Measurements from ENCODE around the gene OR10H1. TPM values are rescaled to one million over a fixed set of nuclear protein-coding genes. Genes with fewer than 3 reads are reported as not detected.

Gene OR10H1
- polyA plus RNA-seq, 3 donors, result not detected

DNA sequence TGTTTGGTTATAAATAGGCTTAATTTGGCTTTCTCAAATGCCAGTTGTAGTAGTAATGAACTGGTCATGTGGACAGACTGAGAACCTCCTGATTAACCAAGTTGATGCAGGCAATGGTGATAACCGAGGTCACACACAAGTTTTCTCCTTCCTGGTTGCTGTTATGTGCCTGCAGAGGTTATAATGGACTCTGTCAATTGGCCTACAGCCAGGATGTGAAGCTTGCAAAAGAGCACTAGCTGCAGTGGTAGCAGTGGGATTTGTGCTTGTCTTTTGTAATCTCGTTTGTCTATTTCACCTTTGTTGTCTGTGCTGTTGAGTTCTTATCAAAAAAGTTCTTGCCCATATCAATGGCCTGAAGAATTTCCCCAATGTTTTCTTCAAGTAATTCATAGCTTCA, 57.1 kb downstream of the OR10H1 start:
- Histone ChIP-seq H3K36me3 (replicated peaks in 1 of 2; ENCODE audit: control insufficient read depth in 1 of 2, insufficient read depth in 2 of 2, low read length in 2 of 2) (no peaks in the 10 kb centered on the region), H3K4me2 (replicated peaks; ENCODE audit: extremely low read depth, low read length, poor library complexity, severe bottlenecking) (no peak overlapping the region), H3K9ac (ENCODE audit: insufficient read depth, low read length, poor library complexity, severe bottlenecking) (no peak overlapping the region), H3K27ac (ENCODE audit: low read depth in 1 of 2, low read length in 2 of 2) (no peak overlapping the region), H3K4me1 (ENCODE audit: control insufficient read depth in 1 of 2, insufficient read depth in 2 of 2, low read length in 2 of 2) (no peaks in the 10 kb centered on the region), H3K4me3 (replicated peaks in 1 of 3; ENCODE audit: low read depth in 2 of 3, low read length in 3 of 3) (no peak overlapping the region), H3K79me2 (ENCODE audit: insufficient read depth, low read length) (no peaks in the 10 kb centered on the region), H3K9me3 (replicated peaks in 1 of 2; ENCODE audit: control insufficient read depth in 1 of 2, insufficient read depth in 1 of 2, low read length in 2 of 2) (no peaks in the 10 kb centered on the region), H2AFZ (ENCODE audit: insufficient read depth, low read depth, low read length, poor library complexity, severe bottlenecking) (no peak overlapping the region), H3K27me3 (ENCODE audit: control insufficient read depth in 2 of 2, insufficient read depth in 2 of 2, low read length in 2 of 2) (peaks cover 4 to 40% of the 10 kb centered on the region in 2 donors), H4K20me1 (ENCODE audit: insufficient read depth, low read length) (no peaks in the 10 kb centered on the region)
- Mint-ChIP-seq H3K36me3 (no peaks in the 10 kb centered on the region), H3K27me3 (ENCODE audit: low read depth in 3 of 3) (peaks cover 30 to 60% (median 43%) of the 10 kb centered on the region in 3 donors), H3K4me3 (no peak overlapping the region), H3K27ac (no peak overlapping the region), H3K9me3 (peaks cover 0 to 4% (median 0%) of the 10 kb centered on the region in 7 donors), H3K4me1 (no peaks in the 10 kb centered on the region)
- 42% methylated on average over 2 of the region's 2 CpGs for WGBS (ENCODE audit: insufficient coverage)
- intact Hi-C loops (cut with micrococcal nuclease), result no loop called here
- TF ChIP-seq, protein P1, sequence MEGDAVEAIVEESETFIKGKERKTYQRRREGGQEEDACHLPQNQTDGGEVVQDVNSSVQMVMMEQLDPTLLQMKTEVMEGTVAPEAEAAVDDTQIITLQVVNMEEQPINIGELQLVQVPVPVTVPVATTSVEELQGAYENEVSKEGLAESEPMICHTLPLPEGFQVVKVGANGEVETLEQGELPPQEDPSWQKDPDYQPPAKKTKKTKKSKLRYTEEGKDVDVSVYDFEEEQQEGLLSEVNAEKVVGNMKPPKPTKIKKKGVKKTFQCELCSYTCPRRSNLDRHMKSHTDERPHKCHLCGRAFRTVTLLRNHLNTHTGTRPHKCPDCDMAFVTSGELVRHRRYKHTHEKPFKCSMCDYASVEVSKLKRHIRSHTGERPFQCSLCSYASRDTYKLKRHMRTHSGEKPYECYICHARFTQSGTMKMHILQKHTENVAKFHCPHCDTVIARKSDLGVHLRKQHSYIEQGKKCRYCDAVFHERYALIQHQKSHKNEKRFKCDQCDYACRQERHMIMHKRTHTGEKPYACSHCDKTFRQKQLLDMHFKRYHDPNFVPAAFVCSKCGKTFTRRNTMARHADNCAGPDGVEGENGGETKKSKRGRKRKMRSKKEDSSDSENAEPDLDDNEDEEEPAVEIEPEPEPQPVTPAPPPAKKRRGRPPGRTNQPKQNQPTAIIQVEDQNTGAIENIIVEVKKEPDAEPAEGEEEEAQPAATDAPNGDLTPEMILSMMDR (IDR thresholded peaks at IDR 0.05), result no peak
- DNase-seq, result no peak

Other genes with a start within 250 kb of the OR10H1 start
- not detected for gene CYP4F8, start 200.4 kb downstream of the OR10H1 start, polyA plus RNA-seq
- gene CYP4F3, start 174.8 kb downstream of the OR10H1 start, polyA plus RNA-seq, result 1 to 10 TPM in 1 of 3 donors, under 1 TPM in 2; 0.56 to 1.2 (median 0.92) TPM
- under 1 TPM in 1 of 3 donors, not detected in 2; 0.09 TPM for gene CYP4F12, start 142.6 kb downstream of the OR10H1 start, polyA plus RNA-seq
- not detected for gene OR10H2, start 87.6 kb downstream of the OR10H1 start, polyA plus RNA-seq
- not detected for gene OR10H3, start 77.7 kb downstream of the OR10H1 start, polyA plus RNA-seq
- gene OR10H5, start 28.0 kb downstream of the OR10H1 start, polyA plus RNA-seq, result not detected
- not detected for gene CYP4F2, start 82.4 kb upstream of the OR10H1 start, polyA plus RNA-seq
- not detected for gene CYP4F11, start 118.9 kb upstream of the OR10H1 start, polyA plus RNA-seq
- gene OR10H4, start 133.3 kb upstream of the OR10H1 start, polyA plus RNA-seq, result not detected